WERI-Rb-1 (cell line): ENCODE results near the gene LILRB4.
"Not testable (repeated sequence)": the region's sequence is repeated elsewhere in the genome, so short reads cannot be mapped to it uniquely, and the experiment has no call there.

ENCODE experiments used
- DNase-seq: peaks from one replicate; pipeline ENCODE4 v3.0.0-alpha.2; 2020
- H3K27ac ChIP-seq: fragments of 250-450 bp; sonication (Bioruptor Pico); 2 replicates; pipeline ENCODE4 v1.5.1; 2020; ENCODE audit warnings: mild to moderate bottlenecking, moderate library complexity
- H3K27me3 ChIP-seq: fragments of 250-450 bp; sonication (Bioruptor Pico); 2 replicates; pipeline ENCODE4 v1.5.1; 2021; ENCODE audit warnings: mild to moderate bottlenecking, low read depth, moderate library complexity; ENCODE audit not compliant: insufficient read depth, severe bottlenecking
- H3K36me3 ChIP-seq: fragments of 250-450 bp; sonication (Bioruptor Pico); 2 replicates; pipeline ENCODE4 v1.5.1; 2020; ENCODE audit warnings: mild to moderate bottlenecking, moderate library complexity
- H3K4me3 ChIP-seq: 2 replicates; pipeline ENCODE4 v1.5.1; 2011; ENCODE audit warnings: low read depth, mild to moderate bottlenecking, control low read depth, low read length
- H3K9me3 ChIP-seq: fragments of 250-450 bp; sonication (Bioruptor Pico); 2 replicates; pipeline ENCODE4 v1.5.1; 2021; ENCODE audit warnings: mild to moderate bottlenecking, moderate library complexity; ENCODE audit not compliant: severe bottlenecking
- TF ChIP-seq, protein P1 (sequence below): IDR thresholded peaks from 2 replicates; pipeline ENCODE4 v1.5.1; 2011; ENCODE audit warnings: low read depth, mild to moderate bottlenecking, control low read depth, inconsistent platforms, low read length

The LILRB4 gene

DNA sequence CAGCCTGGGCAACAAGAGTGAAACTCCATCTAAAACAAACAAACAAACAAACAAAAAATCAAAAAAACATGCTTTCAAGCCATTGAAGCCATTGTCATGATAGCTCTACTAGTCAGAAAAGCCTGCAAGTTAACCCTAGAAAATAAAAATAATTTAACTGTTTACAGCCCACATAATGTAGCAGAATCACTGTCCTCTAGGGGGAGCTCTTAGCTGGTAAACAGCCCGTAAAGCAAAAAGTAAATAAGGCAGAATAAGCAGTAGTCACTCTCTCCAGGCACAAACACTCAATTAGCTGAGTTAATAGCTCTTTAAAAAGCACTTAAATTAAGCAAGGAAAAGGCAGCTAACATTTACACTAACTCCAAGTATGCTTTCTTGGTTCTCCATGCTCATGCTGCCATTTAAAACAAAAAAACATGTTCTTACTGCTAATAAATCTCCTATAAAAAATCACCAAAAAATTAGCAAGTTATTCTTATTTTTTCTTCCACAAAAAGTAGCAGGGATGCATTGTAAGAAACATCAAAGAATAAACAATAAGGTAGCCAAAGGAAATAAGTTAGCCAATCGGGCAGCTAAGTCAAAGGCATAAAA is 11.3 kb downstream of the LILRB4 start:
- Histone ChIP-seq H3K4me3 (no peak overlapping the region), H3K27ac (no peak overlapping the region), H3K27me3 (peaks cover 78% of the 10 kb centered on the region), H3K9me3 (no peaks in the 10 kb centered on the region), H3K36me3 (no peaks in the 10 kb centered on the region)
- TF ChIP-seq, protein P1, sequence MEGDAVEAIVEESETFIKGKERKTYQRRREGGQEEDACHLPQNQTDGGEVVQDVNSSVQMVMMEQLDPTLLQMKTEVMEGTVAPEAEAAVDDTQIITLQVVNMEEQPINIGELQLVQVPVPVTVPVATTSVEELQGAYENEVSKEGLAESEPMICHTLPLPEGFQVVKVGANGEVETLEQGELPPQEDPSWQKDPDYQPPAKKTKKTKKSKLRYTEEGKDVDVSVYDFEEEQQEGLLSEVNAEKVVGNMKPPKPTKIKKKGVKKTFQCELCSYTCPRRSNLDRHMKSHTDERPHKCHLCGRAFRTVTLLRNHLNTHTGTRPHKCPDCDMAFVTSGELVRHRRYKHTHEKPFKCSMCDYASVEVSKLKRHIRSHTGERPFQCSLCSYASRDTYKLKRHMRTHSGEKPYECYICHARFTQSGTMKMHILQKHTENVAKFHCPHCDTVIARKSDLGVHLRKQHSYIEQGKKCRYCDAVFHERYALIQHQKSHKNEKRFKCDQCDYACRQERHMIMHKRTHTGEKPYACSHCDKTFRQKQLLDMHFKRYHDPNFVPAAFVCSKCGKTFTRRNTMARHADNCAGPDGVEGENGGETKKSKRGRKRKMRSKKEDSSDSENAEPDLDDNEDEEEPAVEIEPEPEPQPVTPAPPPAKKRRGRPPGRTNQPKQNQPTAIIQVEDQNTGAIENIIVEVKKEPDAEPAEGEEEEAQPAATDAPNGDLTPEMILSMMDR = peak; percentile 45; the same call in 1 of the 2 replicates
- no peak for DNase-seq

- H3K27me3 ChIP-seq = peaks cover 62% of the 10 kb centered on the region
- TF ChIP-seq, protein P1 = peak; percentile 49; the same call in 1 of the 2 replicates
- not testable (repeated sequence) for H3K36me3 ChIP-seq, H3K9me3 ChIP-seq, H3K4me3 ChIP-seq, DNase-seq, H3K27ac ChIP-seq
Observed at GRCh38 chr19:54676210-54676834, 13.5 kb downstream of the LILRB4 start.

DNA sequence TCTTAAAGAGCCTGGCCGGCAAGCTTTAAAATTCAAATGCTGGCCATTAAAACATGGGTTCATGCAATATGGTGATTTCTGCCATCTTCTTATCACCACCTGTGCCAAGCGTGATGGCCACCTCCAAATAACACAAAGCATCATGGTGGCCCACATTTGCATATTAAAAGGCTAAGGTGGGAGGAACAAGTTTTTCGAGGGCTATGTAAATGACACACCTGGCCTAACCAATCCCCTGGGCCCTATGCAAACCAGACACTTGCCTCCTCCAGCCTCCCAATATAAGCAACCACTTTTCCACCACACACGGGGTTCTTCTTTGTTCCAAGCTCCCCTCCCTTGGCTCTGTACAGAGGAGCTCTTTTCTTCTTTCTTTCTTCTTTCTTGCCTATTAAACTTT is 14.4 kb downstream of the LILRB4 start:
- Histone ChIP-seq H3K27me3 (peaks cover 60% of the 10 kb centered on the region), H3K36me3 (no peaks in the 10 kb centered on the region), H3K27ac (no peak overlapping the region), H3K4me3 (no peak overlapping the region), H3K9me3 (no peaks in the 10 kb centered on the region)
- TF ChIP-seq, protein P1 = no peak
- no peak for DNase-seq

DNA sequence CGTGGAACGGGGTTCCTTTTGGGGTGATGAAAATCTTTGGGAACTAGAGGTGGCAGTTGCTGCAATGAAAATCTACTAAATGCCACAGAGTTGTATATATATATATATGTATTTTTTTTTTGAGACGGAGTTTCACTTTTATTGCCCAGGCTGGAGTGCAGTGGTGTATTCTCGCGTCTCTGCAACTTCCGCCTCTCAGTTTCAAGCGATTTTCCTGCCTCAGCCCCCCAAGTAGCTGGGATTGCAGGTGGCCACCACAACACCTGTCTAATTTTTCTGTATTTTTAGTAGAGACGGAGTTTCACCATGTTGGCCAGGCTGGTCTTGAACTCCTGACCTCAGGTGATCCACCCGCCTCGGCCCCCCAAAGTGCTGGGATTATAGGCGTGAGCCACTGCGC is 18.8 kb downstream of the LILRB4 start:
- H3K27me3 ChIP-seq = peaks cover 53% of the 10 kb centered on the region
- not testable (repeated sequence) for H3K9me3 ChIP-seq

GRCh38 chr19:54682306-54682856 is 19.6 kb downstream of the LILRB4 start:
- H3K9me3 ChIP-seq = peaks cover 2% of the 10 kb centered on the region
- TF ChIP-seq, protein P1 = no peak
- no peaks in the 10 kb centered on the region for H3K36me3 ChIP-seq

More for the DNA sequence above, 18.8 kb downstream of the LILRB4 start:
- not testable (repeated sequence) for H3K4me3 ChIP-seq, DNase-seq, H3K27ac ChIP-seq, H3K36me3 ChIP-seq

DNA sequence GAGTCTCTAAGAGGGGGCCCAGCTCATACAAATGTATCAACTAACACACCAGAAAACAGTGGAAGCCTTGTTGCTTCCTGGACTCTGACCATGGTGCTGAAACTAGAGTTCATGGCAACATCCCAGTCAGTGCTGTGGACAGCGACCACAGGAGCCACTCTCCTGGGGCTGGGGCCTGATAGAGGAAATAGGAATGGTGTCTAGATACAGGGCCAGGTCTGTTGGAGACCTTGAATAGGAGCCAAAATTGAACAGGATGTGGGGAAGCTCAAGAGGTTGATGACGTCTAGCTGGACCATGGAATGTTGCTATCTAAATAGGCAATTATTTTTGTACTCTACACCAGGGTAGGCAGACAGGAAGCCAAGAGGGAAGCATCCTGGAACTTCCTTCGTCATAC is 21.7 kb downstream of the LILRB4 start:
- Histone ChIP-seq H3K9me3 (peaks cover 2% of the 10 kb centered on the region), H3K4me3 (no peak overlapping the region), H3K27ac (no peak overlapping the region), H3K36me3 (no peaks in the 10 kb centered on the region), H3K27me3 (peaks cover 58% of the 10 kb centered on the region)
- DNase-seq = no peak
- TF ChIP-seq, protein P1 = no peak

More at GRCh38 chr19:54682306-54682856, 19.6 kb downstream of the LILRB4 start:
- Histone ChIP-seq H3K27me3 (peaks cover 56% of the 10 kb centered on the region), H3K27ac (no peak overlapping the region), H3K4me3 (no peak overlapping the region)
- no peak for DNase-seq
